SK-N-MC (cell line): Measurements from ENCODE around the gene FLRT2.

Experiments used
- EZH2 ChIP-seq: fragments of 200-600 bp; sonication (generic); IDR thresholded peaks from one replicate; pipeline ENCODE4 v1.6.1; 2017; ENCODE audit warnings: antibody characterized with exemption
- POLR2AphosphoS5 ChIP-seq: IDR thresholded peaks from 2 replicates; pipeline ENCODE4 v1.6.1; 2012; ENCODE audit warnings: mild to moderate bottlenecking, low read depth, low read length, borderline replicate concordance

DNA sequence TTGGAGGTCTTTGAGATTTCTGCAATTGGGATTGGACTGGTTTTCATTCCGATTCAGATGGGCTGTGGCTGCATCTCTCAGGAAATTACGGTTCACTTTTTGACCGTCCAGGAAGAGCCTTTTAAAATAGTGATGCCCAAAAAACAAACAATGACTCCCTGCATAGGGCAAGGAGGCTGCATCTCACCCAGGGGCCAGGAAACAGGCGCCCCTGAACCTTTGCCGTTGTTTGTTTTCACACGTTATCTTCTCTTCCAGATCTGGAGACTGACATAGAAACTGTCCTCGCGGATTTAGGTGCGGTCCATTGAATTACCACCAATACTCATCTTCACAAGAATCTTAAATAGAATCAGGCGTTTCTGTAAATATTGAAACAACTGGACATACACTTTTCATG is 66.0 kb downstream of the FLRT2 start:
- TF ChIP-seq POLR2AphosphoS5 (no peak), EZH2 (no peak)
